Muscle of arm (tissue), 12 donors: ENCODE measurements around the gene GPR153. TPM values are rescaled to one million over a fixed set of nuclear protein-coding genes. Genes with fewer than 3 reads are reported as not detected.

ENCODE experiments used
- DNase-seq: peaks from one replicate; pipeline ENCODE4 v3.0.0-alpha.2; 2013
- polyA plus RNA-seq, 12 donors: library from polyadenylated mRNA; unstranded; fragments of 120-200 nt; gene quantifications; one replicate each; pipeline ENCODE4 v1.2.1, GENCODE V29; 2013; ENCODE audit not compliant: insufficient read length in 12 of 12

Gene GPR153
- polyA plus RNA-seq, 12 donors: 12.2 to 22.5 (median 16.8) TPM; not detected in 1

DNA sequence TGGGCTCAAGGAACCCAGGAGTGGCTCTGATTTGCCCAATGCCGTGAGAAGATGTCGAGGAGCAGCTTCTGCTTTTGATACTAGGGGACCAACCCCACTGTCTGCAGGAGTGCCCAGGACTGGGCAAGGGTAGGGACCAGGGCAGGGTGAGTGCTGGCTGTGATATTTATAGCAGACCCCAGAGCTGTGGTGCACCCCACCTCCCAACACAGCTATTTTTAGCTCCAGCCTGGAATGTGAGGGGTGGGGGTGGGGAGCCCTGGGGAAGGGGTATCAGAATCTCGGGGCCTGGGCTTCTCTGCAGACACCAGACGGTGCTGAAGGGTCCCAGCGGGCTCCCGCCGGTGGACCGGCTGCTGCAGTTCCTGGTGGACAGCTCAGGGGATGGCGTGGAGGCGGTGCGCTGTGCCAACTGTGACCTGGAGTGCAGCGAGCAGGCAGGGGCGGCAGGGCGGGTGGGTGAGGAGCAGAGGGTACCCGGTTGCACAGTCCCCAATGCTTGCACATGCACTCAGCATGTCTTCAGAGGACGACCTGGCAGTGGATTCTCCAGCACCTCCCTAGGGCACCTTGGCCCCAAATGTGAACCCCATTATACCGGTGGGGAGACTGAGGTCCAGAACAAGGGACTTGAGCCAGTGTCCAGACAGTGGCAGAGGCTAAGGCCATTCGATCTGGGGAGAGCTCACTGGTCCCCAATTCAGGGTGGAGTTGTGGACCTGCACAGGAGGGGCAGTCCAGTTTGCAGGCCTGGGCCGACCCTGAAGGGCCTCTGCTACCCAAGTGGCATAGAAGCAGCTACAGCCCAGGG is 53.6 kb downstream of the GPR153 start:
- DNase-seq: no peak

DNA sequence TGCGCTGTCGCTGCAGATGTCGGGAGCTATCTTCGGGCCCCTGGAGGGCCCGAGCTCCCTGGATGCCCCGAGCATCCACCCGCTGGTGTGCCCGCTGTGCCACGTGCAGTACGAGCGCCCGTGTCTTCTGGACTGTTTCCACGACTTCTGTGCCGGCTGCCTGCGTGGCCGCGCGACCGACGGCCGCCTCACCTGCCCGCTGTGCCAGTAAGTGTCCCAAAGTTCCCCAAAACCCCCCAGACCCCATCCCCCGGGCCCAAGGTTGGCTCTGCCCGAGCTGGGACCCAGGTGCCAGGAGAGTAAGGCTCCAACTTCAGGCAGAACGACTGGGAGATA is 54.4 kb downstream of the GPR153 start:
- no peak for DNase-seq

DNA sequence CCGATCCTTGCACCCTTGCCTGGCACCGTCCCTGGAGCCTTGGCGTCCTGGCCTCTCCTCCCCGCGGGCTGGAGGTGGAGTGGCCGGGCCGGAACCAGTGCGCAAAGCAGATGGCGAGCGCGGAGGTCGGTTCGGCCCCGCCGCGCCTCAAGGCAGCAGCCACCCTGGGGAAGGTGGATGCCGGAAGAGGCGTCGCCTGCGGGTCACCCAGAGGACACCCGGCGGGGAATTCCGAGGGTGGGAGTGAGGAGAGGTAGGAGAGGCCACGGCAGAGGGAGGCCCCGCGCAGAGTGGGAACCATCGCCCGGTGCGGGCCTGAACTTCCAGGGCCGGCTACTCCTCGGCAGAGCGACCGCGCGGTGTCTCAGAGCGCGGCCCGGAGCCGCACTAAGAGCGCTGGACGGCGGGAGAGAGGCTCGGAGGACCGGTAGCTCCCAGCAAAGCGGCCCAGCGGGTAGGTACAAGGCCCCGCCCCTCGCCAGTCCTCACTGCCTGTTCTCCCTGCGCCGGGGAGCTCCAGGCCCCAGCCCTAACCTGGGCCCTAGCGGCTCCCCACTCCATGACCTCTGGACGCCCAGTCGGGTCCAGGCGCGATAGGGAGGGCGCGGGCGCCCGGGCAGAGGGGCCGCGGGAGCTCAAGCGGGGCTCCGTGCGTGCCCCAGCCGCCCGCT is 54.9 kb downstream of the GPR153 start, which contains the start of gene RNF207:
RNF207 (plus strand) TSS at position 271 of the 671 bp plus-strand sequence. CDS start 417 bp downstream, outside the sequence.
- peak; percentile 74 for DNase-seq

DNA sequence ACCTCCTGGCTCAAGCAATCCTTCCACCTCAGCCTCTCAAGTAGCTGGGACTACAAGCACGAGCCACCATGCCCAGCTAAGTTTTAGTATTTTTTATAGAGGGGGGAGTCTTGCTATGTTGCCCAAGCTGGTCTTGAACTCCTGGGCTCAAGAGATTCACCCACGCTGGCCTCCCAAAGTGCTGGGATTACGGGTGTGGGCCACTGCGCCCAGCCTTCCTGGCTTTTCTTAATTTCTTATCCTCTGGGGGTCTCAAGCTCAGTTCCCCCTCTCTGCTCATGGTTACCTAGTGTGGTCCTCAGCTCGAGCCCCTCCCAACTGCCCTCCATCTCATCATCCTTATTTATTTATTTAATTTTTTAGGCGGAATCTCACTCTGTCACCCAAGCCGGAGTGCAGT is 58.6 kb downstream of the GPR153 start:
- no peak for DNase-seq

DNA sequence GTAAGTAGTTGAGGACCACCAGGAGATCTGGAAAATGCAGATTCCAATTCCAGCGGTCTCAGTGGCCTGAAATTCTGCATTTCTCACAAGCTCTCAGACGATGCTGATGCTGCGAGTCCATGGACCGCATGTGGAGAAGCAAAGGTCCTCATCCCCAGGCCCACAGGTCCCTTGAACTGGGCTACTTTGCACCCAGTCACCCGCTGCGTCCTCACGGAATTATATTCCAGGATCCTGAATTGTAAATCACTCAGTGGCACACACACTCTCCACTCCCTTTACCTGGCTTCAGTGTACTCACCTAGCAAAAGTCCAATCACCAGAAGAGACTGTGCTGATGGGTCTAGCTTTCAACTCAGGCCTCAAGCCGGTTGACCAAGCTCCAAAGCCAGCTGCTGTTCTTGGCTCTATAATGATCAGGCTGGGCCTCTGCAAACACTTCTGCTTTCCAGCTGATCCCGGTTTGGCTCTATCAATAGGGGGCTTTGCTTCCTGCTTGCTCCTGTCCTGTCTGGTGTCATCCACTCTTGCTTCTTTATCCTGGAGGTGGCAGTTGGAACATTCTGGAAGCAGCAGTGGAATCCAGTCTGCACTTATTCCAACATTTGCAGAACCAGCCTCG is 60.6 kb downstream of the GPR153 start:
- DNase-seq: no peak

DNA sequence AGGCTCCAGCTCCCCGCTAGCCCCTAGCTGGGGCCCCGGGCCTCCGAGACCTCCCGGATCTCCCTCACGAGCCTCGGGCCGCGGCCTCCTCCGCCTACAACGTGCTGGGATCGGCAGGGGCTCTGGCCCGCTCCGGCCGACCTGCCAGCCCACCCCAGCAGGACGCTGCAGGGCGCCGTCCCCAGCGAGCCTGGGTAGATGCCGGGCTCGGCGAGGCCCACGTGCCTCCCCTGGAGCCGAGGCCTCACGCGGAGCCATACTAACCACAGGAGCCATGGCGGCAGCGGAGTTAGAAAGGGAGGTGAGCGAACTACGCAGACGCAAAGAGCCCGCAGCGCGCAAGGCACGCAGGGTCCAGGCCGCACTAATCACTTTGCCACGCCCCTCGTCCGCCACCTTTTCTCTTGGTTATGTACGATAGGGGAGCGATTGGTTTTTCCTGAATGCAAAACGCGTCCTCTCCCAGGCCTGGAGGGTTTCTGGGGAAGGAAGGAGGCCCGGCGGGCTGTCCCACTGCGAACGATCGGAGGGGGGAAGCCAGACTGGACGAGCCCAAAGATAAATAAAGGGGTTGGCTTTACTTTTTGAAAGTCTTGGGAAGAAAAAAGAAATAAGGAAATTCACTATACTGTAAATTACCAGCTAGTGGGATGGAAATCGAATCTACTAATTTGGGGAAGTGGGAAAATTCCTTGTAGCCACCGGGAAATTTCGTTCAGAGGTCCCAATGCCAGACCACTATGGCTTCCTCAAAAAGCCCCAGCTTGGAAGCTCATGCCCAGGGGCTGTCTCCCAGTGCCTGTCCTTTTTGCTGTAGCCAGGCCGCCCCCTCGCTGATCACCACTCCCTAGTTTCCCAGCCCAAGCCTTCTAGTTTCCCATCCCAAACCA is 61.4 kb downstream of the GPR153 start, which contains the start of gene RPL22:
RPL22 (minus strand) TSS at position 298 of the 890 bp plus-strand sequence; CDS start at position 276, 22 bp downstream.
- peak; percentile 99 for DNase-seq

DNA sequence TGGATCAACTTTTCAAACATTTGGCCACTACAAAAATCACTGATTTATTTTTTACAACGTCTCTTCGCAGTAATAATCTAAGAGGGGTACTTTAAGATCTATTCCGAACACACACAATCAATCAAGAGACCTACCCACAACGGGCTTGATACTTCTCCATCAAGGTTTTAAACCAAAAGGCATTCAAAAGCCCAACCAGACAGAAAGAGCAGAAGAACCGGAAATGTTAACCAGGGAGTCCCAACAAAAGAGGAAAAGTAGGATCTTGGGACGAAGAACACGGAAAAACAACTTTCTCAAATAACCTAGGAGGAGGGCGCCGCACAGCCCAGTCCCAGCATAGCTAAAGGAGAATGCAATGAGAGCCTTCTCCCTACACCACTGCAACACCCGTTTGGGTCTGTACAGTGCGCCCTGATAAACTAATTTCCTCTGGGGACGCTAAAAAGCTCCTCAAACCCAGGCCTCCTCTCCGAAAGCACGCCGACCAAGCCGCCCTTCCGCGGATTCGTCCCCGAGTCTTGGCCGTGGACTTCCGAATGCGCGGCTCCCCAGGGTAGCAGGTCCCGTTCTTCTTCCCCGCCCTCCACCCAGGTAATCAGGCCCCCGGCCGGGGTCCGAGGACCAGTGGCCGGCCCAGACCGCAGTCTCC is 62.1 kb downstream of the GPR153 start:
- DNase-seq: no peak

DNA sequence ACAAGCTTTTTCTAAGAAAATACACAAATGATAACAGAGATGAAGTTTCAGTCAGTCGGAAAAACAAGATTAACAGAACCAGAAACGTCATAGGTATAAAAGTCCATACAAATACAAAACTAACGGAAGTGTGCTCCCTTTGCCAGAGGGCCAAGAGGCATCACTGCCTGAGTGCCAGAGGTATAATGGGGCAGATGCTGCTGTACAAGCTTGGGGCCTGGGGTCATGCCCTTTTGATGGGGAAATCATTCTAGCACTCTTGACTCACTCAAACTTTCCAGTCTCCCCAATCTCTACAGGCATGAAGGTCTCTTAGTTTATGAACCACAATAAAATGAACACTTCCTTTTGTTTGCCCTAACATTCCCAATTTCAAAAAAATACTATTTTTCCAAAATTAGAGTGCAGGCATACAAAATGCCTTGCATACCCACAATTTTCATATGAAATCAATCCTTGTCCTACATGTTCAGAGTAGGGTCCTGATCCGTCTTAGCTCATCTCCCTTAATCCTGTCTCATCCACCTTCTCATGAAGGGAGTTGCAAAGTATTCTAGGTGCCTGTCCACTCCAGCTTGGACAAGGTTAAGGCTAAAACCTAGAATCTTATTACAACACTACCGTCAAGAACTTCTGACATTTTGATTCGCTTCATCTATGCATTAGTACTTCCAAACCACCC is 63.0 kb downstream of the GPR153 start:
- no peak for DNase-seq

Other genes with a start within 250 kb of the GPR153 start
- 10 to 100 TPM in 1 of 12 donors, 1 to 10 TPM in 10, not detected in 1; 3.6 to 15.4 (median 4.6) TPM for gene KCNAB2, start 215.2 kb downstream of the GPR153 start, polyA plus RNA-seq
- 1 to 10 TPM in 1 of 12 donors, under 1 TPM in 10, not detected in 1; 0.13 to 1.5 (median 0.22) TPM for gene CHD5, start 80.8 kb downstream of the GPR153 start, polyA plus RNA-seq
- 100 to 1,000 TPM in 11 of 12 donors, not detected in 1; 524 to 757 (median 665) TPM for gene RPL22, start 61.5 kb downstream of the GPR153 start, polyA plus RNA-seq
- 10 to 100 TPM in 10 of 12 donors, 1 to 10 TPM in 1, not detected in 1; 7.8 to 48.0 (median 21.1) TPM for gene RNF207, start 55.0 kb downstream of the GPR153 start, polyA plus RNA-seq
- 10 to 100 TPM in 11 of 12 donors, not detected in 1; 35.0 to 49.0 (median 43.9) TPM for gene ICMT, start 25.1 kb downstream of the GPR153 start, polyA plus RNA-seq
- not detected for gene HES3, start 16.9 kb downstream of the GPR153 start, polyA plus RNA-seq
- 10 to 100 TPM in 11 of 12 donors, not detected in 1; 12.8 to 21.3 (median 15.5) TPM for gene ACOT7, start 132.7 kb upstream of the GPR153 start, polyA plus RNA-seq
- gene HES2, start 158.8 kb upstream of the GPR153 start, polyA plus RNA-seq: 1 to 10 TPM in 2 of 12 donors, under 1 TPM in 5, not detected in 5; 0.08 to 5.2 (median 0.17) TPM
- 10 to 100 TPM in 1 of 12 donors, 1 to 10 TPM in 9, under 1 TPM in 1, not detected in 1; 0.76 to 46.7 (median 1.4) TPM for gene ESPN, start 163.7 kb upstream of the GPR153 start, polyA plus RNA-seq
- 10 to 100 TPM in 4 of 12 donors, 1 to 10 TPM in 7, not detected in 1; 4.6 to 57.6 (median 8.7) TPM for gene TNFRSF25, start 205.1 kb upstream of the GPR153 start, polyA plus RNA-seq
- 10 to 100 TPM in 5 of 12 donors, 1 to 10 TPM in 6, not detected in 1; 6.5 to 32.0 (median 9.8) TPM for gene PLEKHG5, start 230.6 kb upstream of the GPR153 start, polyA plus RNA-seq